ENCODE measurements around the gene TMEM150C.

The TMEM150C gene

DNA sequence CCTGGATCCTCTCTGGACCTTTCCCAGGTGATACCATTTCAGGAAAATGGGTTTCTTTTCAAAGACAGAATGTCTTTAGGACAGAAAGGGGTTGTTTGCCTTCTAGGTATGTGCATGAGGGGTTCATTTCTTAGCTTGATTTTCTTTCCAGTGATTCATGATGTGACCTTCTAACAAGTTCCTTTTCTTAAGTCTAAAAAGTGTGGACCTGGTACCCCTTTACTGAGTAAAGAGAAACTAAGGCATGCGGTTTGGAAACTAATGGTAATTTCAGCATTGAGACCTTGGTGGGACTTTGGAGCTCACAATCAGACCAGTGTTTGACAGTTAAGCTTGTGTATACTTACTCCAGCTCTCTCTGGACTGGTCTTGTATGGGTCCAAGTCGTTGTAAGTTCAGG is 122.7 kb downstream of the TMEM150C start:
- Histone ChIP-seq H3K4me3 (no peak overlapping the region), H3K9me3 (no peaks in the 10 kb centered on the region), H3K27ac (no peak overlapping the region), H3K27me3 (no peaks in the 10 kb centered on the region), H3K4me1 (peaks cover 0 to 3% (median 0%) of the 10 kb centered on the region in 4 donors), H3K36me3 (no peaks in the 10 kb centered on the region)
- TF ChIP-seq, protein P1, sequence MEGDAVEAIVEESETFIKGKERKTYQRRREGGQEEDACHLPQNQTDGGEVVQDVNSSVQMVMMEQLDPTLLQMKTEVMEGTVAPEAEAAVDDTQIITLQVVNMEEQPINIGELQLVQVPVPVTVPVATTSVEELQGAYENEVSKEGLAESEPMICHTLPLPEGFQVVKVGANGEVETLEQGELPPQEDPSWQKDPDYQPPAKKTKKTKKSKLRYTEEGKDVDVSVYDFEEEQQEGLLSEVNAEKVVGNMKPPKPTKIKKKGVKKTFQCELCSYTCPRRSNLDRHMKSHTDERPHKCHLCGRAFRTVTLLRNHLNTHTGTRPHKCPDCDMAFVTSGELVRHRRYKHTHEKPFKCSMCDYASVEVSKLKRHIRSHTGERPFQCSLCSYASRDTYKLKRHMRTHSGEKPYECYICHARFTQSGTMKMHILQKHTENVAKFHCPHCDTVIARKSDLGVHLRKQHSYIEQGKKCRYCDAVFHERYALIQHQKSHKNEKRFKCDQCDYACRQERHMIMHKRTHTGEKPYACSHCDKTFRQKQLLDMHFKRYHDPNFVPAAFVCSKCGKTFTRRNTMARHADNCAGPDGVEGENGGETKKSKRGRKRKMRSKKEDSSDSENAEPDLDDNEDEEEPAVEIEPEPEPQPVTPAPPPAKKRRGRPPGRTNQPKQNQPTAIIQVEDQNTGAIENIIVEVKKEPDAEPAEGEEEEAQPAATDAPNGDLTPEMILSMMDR (IDR thresholded peaks at IDR 0.05): no peak
- intact Hi-C loops (cut with DNase I; ENCODE audit: low total_unique reads): no loop called here
- no peak for DNase-seq

DNA sequence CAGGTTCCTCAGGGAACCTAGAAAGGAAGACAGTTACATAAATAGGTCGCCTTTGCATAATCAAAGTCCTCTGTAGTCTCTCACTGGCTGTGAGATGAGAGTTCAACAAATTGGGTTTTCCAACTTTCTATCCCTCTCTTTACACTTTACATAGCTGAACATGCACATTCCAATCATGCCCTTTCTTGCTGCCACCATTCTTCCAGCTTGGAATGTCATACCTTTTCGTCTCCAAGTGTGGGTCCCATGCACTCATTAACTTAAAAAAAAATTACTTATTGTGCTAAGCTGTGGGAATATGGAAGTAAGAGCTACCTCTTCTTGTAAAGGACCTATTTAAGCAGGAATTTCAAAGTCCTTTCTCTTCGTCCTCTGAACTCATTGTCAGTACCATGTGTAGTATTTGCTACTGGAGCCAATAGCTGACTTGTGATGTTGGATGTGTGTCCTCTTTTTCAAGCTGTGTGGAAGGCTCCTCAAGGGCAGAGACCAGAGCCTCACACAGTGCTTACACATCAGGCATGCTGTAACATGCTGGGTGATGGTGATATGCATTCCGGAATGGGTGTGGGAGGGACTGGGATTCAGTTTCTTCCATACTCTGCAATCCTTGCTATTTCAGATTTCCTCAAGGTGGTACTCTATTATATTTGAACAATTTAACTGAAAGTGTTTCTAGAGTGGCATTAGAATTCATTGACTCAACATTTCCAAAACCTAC is 124.3 kb downstream of the TMEM150C start:
- Histone ChIP-seq H3K27me3 (no peaks in the 10 kb centered on the region), H3K4me3 (no peak overlapping the region), H3K36me3 (no peaks in the 10 kb centered on the region), H3K9me3 (no peaks in the 10 kb centered on the region), H3K4me1 (peaks cover 0 to 6% (median under 1%) of the 10 kb centered on the region in 4 donors), H3K27ac (no peak overlapping the region)
- intact Hi-C loops (cut with DNase I; ENCODE audit: low total_unique reads): no loop called here
- TF ChIP-seq, protein P1 (IDR thresholded peaks at IDR 0.05): no peak
- DNase-seq: no peak

- H3K4me1 ChIP-seq: peaks cover 0 to 12% (median 4%) of the 10 kb centered on the region in 4 donors
- intact Hi-C loops (cut with DNase I; ENCODE audit: low total_unique reads): no loop called here
- H3K36me3 ChIP-seq: no peaks in the 10 kb centered on the region
- H3K9me3 ChIP-seq: no peaks in the 10 kb centered on the region
- no peak overlapping the region for H3K4me3 ChIP-seq
- no peak overlapping the region for H3K27ac ChIP-seq
- no peaks in the 10 kb centered on the region for H3K27me3 ChIP-seq
- DNase-seq: no peak
- TF ChIP-seq, protein P1 (IDR thresholded peaks at IDR 0.05): no peak
These were observed 125.0 kb downstream of the TMEM150C start for GRCh38 chr4:82436780-82437179.

DNA sequence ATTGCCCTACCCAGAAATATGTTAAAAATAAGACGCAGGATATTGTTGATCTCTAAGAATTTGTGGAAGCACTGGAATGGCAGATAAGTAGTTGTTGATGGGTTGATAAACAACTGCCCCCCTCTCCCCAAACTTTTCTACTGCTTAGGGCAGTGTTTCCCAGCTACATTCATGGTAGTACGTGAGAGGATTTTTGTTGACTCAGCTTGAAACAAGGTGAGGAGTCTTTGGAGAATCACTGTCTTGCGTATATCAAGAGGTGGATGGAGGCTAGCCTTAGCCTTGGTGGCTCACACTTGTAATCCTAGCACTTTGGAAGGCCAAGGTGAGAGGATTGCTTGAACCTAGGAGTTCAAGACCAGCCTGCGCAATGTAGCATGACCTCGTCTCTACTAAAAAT is 125.7 kb downstream of the TMEM150C start:
- intact Hi-C loops (cut with DNase I; ENCODE audit: low total_unique reads): no loop called here
- Histone ChIP-seq H3K27me3 (no peaks in the 10 kb centered on the region), H3K4me3 (no peak overlapping the region), H3K4me1 (peaks cover 0 to 19% (median 7%) of the 10 kb centered on the region in 4 donors), H3K36me3 (no peaks in the 10 kb centered on the region), H3K9me3 (no peaks in the 10 kb centered on the region), H3K27ac (no peak overlapping the region)
- no peak for DNase-seq
- TF ChIP-seq, protein P1 (IDR thresholded peaks at IDR 0.05): no peak

- intact Hi-C loops (cut with DNase I; ENCODE audit: low total_unique reads): no loop called here
- Histone ChIP-seq H3K4me3 (no peak overlapping the region), H3K27ac (no peak overlapping the region), H3K36me3 (no peaks in the 10 kb centered on the region), H3K9me3 (no peaks in the 10 kb centered on the region), H3K27me3 (no peaks in the 10 kb centered on the region), H3K4me1 (peaks cover 0 to 21% (median 8%) of the 10 kb centered on the region in 4 donors)
- no peak for DNase-seq
- TF ChIP-seq, protein P1 (IDR thresholded peaks at IDR 0.05): no peak
These were observed 126.8 kb downstream of the TMEM150C start for GRCh38 chr4:82434949-82435348.
